ENCODE measurements around the gene SELENOO.
A peak's percentile ranks its signal among the peaks of the same experiment; 100 is the strongest.

Gene SELENOO

GRCh38 chr22:50185375-50186087 is 15.3 kb upstream of the SELENOO start, which contains the start of gene TRABD:
Gene TRABD (plus strand): TSS chr22:50185913. CDS start chr22:50193061, 7,148 bp downstream.
- DNase-seq = peak; percentile 90

GRCh38 chr22:50186181-50186714 is 14.6 kb upstream of the SELENOO start:
- no peak for DNase-seq

GRCh38 chr22:50186761-50187523 is 13.9 kb upstream of the SELENOO start:
- DNase-seq = no peak

- no peak for DNase-seq
Observed at GRCh38 chr22:50188356-50188755, 12.5 kb upstream of the SELENOO start.

GRCh38 chr22:50189184-50189848 is 11.5 kb upstream of the SELENOO start:
- DNase-seq = no peak

GRCh38 chr22:50189849-50190181 is 11.0 kb upstream of the SELENOO start:
- DNase-seq = no peak

GRCh38 chr22:50190182-50190940 is 10.4 kb upstream of the SELENOO start:
- DNase-seq = peak; percentile 77

GRCh38 chr22:50190941-50191741 is 9.7 kb upstream of the SELENOO start:
- peak; percentile 60 for DNase-seq

GRCh38 chr22:50192436-50193204 is 8.2 kb upstream of the SELENOO start:
- DNase-seq = no peak

- no peak for DNase-seq
Observed at GRCh38 chr22:50193621-50194020, 7.2 kb upstream of the SELENOO start.

- no peak for DNase-seq
Observed at GRCh38 chr22:50194037-50194805, 6.6 kb upstream of the SELENOO start.

- no peak for DNase-seq
Observed at GRCh38 chr22:50196256-50196655, 4.6 kb upstream of the SELENOO start.

- no peak for DNase-seq
Observed at GRCh38 chr22:50197000-50197800, 3.6 kb upstream of the SELENOO start.

- DNase-seq = no peak
Observed at GRCh38 chr22:50197856-50198623, 2.8 kb upstream of the SELENOO start.

- no peak for DNase-seq
Observed at GRCh38 chr22:50198624-50199017, 2.2 kb upstream of the SELENOO start.

GRCh38 chr22:50199251-50199721 is 1.5 kb upstream of the SELENOO start:
- DNase-seq = no peak

GRCh38 chr22:50199829-50200460 is 866 bp upstream of the SELENOO start:
- no peak for DNase-seq
